H1 (cell line): ENCODE results near the gene METTL1. TPM values are rescaled to one million over a fixed set of nuclear protein-coding genes. Genes with fewer than 3 reads are reported as not detected.

Source experiments
- ASH2L ChIP-seq: fragments of 200-600, 300-600 bp; sonication (generic); IDR thresholded peaks from one replicate; pipeline ENCODE4 v1.7.1; 2017; ENCODE audit warnings: low read length
- CHD1 ChIP-seq: IDR thresholded peaks from 2 replicates; pipeline ENCODE4 v1.6.1; 2012; ENCODE audit warnings: low read depth, low read length, improper control_type of control experiment
- CHD7 ChIP-seq: fragments of 300-600 bp; sonication (generic); IDR thresholded peaks from 2 replicates; pipeline ENCODE4 v1.7.1; 2012; ENCODE audit warnings: low read length, moderate library complexity, mild to moderate bottlenecking, inconsistent platforms; ENCODE audit not compliant: insufficient replicate concordance
- HDAC6 ChIP-seq: IDR thresholded peaks from one replicate; pipeline ENCODE4 v1.7.1; 2012; ENCODE audit warnings: low read depth, mild to moderate bottlenecking, inconsistent platforms, low read length, moderate library complexity
- MAX ChIP-seq: IDR thresholded peaks from 2 replicates; pipeline ENCODE4 v1.6.1; 2012; ENCODE audit warnings: inconsistent platforms
- POU5F1 ChIP-seq: IDR thresholded peaks from 2 replicates; pipeline ENCODE4 v1.6.1; 2011; ENCODE audit warnings: low read depth, mild to moderate bottlenecking, low read length, moderate library complexity
- SIX5 ChIP-seq: IDR thresholded peaks from 2 replicates; pipeline ENCODE4 v1.6.1; 2011; ENCODE audit warnings: mild to moderate bottlenecking, low read depth, low read length
- SP1 ChIP-seq: IDR thresholded peaks from 2 replicates; pipeline ENCODE4 v1.6.1; 2011; ENCODE audit warnings: low read depth, low read length
- polyA plus RNA-seq, 7 experiments: library from polyadenylated mRNA; depleted of rRNA in 3 of 7; stranded (reverse) in 5 of 7; unstranded in 2 of 7; fragments of >200 nt in 5 of 7; fragments of 200-250 nt in 2 of 7; gene quantifications; 1 replicate in 5 of 7; 2 replicates in 1 of 7; 4 replicates in 1 of 7; pipeline versions ENCODE4 v1.2.1 to v1.2.3, GENCODE V29; 2011 to 2013; ENCODE audit warnings: missing spikeins in 2 of 7, mixed read lengths in 2 of 7
- total RNA-seq: library from RNA; stranded (reverse); fragmentation: NEBNext Ultra II Directional; extraction: Animal tissue kit (Norgen Biotek cat#: 25700); gene quantifications from 2 replicates; pipeline ENCODE4 v1.2.1, GENCODE V29; 2021

Gene METTL1
- total and polyA plus RNA-seq, 2 of the 8 experiments (the other 6 are each of a cell fraction or from before 2014, with no cell fraction given), result 40.5 to 46.0 TPM

DNA sequence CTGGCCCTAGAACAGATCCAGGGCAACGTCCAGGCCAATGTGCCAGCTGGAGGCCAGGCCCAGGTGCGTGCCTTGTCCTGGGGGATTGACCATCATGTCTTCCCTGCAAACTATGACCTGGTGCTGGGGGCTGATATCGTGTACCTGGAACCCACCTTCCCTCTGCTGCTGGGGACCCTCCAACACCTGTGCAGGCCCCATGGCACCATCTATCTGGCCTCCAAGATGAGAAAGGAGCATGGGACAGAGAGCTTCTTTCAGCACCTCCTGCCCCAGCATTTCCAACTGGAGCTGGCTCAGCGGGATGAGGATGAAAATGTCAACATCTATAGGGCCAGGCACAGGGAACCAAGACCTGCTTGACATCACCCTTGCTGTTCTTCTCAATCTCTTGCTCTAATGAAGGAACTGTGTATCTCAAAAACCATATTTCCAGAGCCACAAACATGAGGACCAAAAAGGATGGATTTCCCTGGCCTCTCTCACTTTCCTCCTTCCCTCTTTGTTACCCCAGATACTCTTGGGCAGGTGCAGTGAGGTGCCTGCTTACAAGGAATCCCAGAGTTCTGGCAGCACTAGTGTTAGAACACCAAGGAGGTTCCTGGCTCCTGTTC lies 8.5 kb upstream of the METTL1 start (continued):
- TF ChIP-seq POU5F1 (no peak), SP1 (no peak), HDAC6 (no peak), CHD1 (no peak), CHD7 (no peak), MAX (no peak), ASH2L (no peak), SIX5 (no peak)
- TF ChIP-seq, all 59 proteins: peak for 0
